Neural cell (in vitro differentiated cells): ENCODE results near the gene SHB.

Experiments
- EZH2 ChIP-seq: fragments of 200-600, 300-800 bp; shearing (Covaris generic), sonication (generic); IDR thresholded peaks from 2 replicates; pipeline ENCODE4 v1.6.1; 2014; ENCODE audit warnings: antibody characterized with exemption, low read length, borderline replicate concordance, mild to moderate bottlenecking; ENCODE audit not compliant: insufficient read depth, poor library complexity, severe bottlenecking
- POLR2AphosphoS5 ChIP-seq: IDR thresholded peaks from 2 replicates; pipeline ENCODE4 v1.6.1; 2012

- TF ChIP-seq EZH2 (no peak), POLR2AphosphoS5 (no peak)
Measured at GRCh38 chr9:38012767-38013450, 56.1 kb downstream of the SHB start.
